ENCODE measurements around the gene GMDS.

DNA sequence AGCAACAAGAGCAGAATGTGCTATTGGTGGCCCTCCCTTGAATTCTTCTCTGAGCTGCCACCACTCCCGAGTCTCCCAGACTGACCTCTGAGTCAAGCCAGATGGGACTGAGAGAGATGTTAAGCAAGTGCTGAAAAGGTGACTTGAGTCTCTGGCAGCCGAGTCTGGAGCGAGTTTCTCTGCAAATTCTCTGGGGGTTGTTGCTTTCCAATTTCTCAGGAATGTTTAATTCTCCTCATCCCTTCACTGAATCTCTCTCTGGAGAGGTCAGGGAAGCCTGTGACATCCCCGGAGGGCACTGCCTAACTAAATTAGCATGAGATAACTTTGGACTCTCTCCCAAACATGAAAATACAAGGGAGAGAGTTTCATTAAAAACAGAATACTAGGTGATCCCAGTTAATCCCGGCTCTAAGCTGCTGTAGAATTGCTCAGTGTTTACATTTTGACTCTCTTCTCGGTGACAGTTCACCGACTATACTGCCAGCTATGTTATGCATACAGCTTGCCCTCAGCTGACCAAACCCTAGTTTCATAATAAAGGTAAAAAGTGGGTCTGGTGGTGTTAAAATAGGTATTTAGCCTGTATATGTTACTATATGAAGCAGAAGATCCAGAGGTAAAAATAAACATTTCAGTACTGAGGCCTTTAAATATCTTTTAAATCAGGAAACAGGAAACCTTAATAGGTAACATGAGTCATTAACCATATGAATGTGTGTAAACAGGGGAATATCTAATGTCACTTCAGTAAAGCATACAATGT is 477.7 kb downstream of the GMDS start:
- TF ChIP-seq, protein P1, sequence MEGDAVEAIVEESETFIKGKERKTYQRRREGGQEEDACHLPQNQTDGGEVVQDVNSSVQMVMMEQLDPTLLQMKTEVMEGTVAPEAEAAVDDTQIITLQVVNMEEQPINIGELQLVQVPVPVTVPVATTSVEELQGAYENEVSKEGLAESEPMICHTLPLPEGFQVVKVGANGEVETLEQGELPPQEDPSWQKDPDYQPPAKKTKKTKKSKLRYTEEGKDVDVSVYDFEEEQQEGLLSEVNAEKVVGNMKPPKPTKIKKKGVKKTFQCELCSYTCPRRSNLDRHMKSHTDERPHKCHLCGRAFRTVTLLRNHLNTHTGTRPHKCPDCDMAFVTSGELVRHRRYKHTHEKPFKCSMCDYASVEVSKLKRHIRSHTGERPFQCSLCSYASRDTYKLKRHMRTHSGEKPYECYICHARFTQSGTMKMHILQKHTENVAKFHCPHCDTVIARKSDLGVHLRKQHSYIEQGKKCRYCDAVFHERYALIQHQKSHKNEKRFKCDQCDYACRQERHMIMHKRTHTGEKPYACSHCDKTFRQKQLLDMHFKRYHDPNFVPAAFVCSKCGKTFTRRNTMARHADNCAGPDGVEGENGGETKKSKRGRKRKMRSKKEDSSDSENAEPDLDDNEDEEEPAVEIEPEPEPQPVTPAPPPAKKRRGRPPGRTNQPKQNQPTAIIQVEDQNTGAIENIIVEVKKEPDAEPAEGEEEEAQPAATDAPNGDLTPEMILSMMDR (conservative IDR thresholded peaks at IDR 0.05 in 1 of 2, IDR thresholded peaks at IDR 0.05 in 1 of 2; ENCODE audit: low read depth in 1 of 2, low read length in 2 of 2): no peak
- TF ChIP-seq EZH2 (IDR thresholded peaks at IDR 0.05; ENCODE audit: low read length, missing control alignments): no peak

Measured in fibroblast of lung (primary cell).